Parathyroid adenoma (tissue), 2 donors: ENCODE measurements around the gene IPCEF1.

Experiments used
- H2AFZ ChIP-seq: fragments of 300-600 bp; sonication (generic); one replicate; pipeline ENCODE4 v1.7.0; 2017; ENCODE audit warnings: antibody characterized with exemption, mild to moderate bottlenecking
- H3K27ac ChIP-seq: fragments of 300-600 bp; sonication (generic); one replicate; pipeline ENCODE4 v1.7.0; 2017
- H3K27me3 ChIP-seq: fragments of 300-600 bp; sonication (generic); one replicate; pipeline ENCODE4 v1.7.0; 2017; ENCODE audit warnings: low read length; ENCODE audit not compliant: control insufficient read depth, insufficient read depth
- H3K36me3 ChIP-seq: fragments of 300-600 bp; sonication (generic); one replicate; pipeline ENCODE4 v1.7.0; 2017; ENCODE audit warnings: low read length; ENCODE audit not compliant: control insufficient read depth, insufficient read depth
- H3K4me1 ChIP-seq: fragments of 300-600 bp; sonication (generic); one replicate; pipeline ENCODE4 v1.7.0; 2017; ENCODE audit warnings: control low read depth
- H3K4me2 ChIP-seq: fragments of 300-600 bp; sonication (generic); one replicate; pipeline ENCODE4 v1.7.0; 2017; ENCODE audit warnings: low read length
- H3K4me3 ChIP-seq: fragments of 300-600 bp; sonication (generic); one replicate; pipeline ENCODE4 v1.7.0; 2017; ENCODE audit warnings: low read depth, low read length
- H3K79me2 ChIP-seq: fragments of 300-600 bp; sonication (generic); one replicate; pipeline ENCODE4 v1.7.0; 2017; ENCODE audit warnings: control low read depth
- H3K9ac ChIP-seq: fragments of 300-600 bp; sonication (generic); one replicate; pipeline ENCODE4 v1.7.0; 2017; ENCODE audit warnings: mild to moderate bottlenecking
- H3K9me3 ChIP-seq: fragments of 300-600 bp; sonication (generic); one replicate; pipeline ENCODE4 v1.7.0; 2017; ENCODE audit warnings: low read length; ENCODE audit not compliant: control insufficient read depth
- CTCF ChIP-seq: fragments of 300-600 bp; sonication (generic); IDR thresholded peaks from one replicate; pipeline ENCODE4 v1.7.0; 2017; ENCODE audit warnings: antibody characterized with exemption, mild to moderate bottlenecking
- donor health status: primary hyperparathyroidism.

Gene IPCEF1

GRCh38 chr6:154122195-154122925 lies 234.2 kb downstream of the IPCEF1 start:
- H3K79me2 ChIP-seq, result no peaks in the 10 kb centered on the region
- no peak for TF ChIP-seq CTCF
- H3K4me1 ChIP-seq, result no peaks in the 10 kb centered on the region
- no peak overlapping the region for H3K27ac ChIP-seq
- no peak overlapping the region for H2AFZ ChIP-seq
- no peak overlapping the region for H3K4me2 ChIP-seq
- no peak overlapping the region for H3K9ac ChIP-seq
- H3K9me3 ChIP-seq, result no peaks in the 10 kb centered on the region
- no peaks in the 10 kb centered on the region for H3K36me3 ChIP-seq
- no peaks in the 10 kb centered on the region for H3K27me3 ChIP-seq
- no peak overlapping the region for H3K4me3 ChIP-seq

GRCh38 chr6:154117485-154117884 lies 239.1 kb downstream of the IPCEF1 start:
- Histone ChIP-seq H3K4me3 (no peak overlapping the region), H3K27me3 (no peaks in the 10 kb centered on the region), H3K27ac (no peak overlapping the region), H3K4me1 (no peaks in the 10 kb centered on the region), H3K4me2 (no peak overlapping the region), H3K9me3 (no peaks in the 10 kb centered on the region), H3K9ac (no peak overlapping the region), H2AFZ (no peak overlapping the region), H3K79me2 (no peaks in the 10 kb centered on the region), H3K36me3 (no peaks in the 10 kb centered on the region)
- TF ChIP-seq CTCF, result no peak

- H3K27ac ChIP-seq, result no peak overlapping the region
- H3K36me3 ChIP-seq, result no peaks in the 10 kb centered on the region
- H3K9ac ChIP-seq, result no peak overlapping the region
- no peaks in the 10 kb centered on the region for H3K9me3 ChIP-seq
- H3K79me2 ChIP-seq, result no peaks in the 10 kb centered on the region
- no peaks in the 10 kb centered on the region for H3K27me3 ChIP-seq
- no peak overlapping the region for H3K4me3 ChIP-seq
- no peaks in the 10 kb centered on the region for H3K4me1 ChIP-seq
- no peak overlapping the region for H2AFZ ChIP-seq
- TF ChIP-seq CTCF, result no peak
- H3K4me2 ChIP-seq, result no peak overlapping the region
These were observed 243.2 kb downstream of the IPCEF1 start for GRCh38 chr6:154113392-154113791.

- Histone ChIP-seq H3K27ac (no peak overlapping the region), H3K4me2 (no peak overlapping the region), H3K4me3 (no peak overlapping the region), H3K27me3 (no peaks in the 10 kb centered on the region), H3K79me2 (no peaks in the 10 kb centered on the region), H2AFZ (no peak overlapping the region), H3K9ac (no peak overlapping the region), H3K36me3 (no peaks in the 10 kb centered on the region), H3K4me1 (no peaks in the 10 kb centered on the region), H3K9me3 (no peaks in the 10 kb centered on the region)
- TF ChIP-seq CTCF, result no peak
These were observed 244.3 kb downstream of the IPCEF1 start for GRCh38 chr6:154112181-154112809.

- Histone ChIP-seq H3K9me3 (no peaks in the 10 kb centered on the region), H3K4me3 (no peak overlapping the region), H3K4me2 (no peak overlapping the region), H3K27ac (no peak overlapping the region), H2AFZ (no peak overlapping the region), H3K36me3 (no peaks in the 10 kb centered on the region), H3K79me2 (no peaks in the 10 kb centered on the region), H3K9ac (no peak overlapping the region), H3K27me3 (no peaks in the 10 kb centered on the region), H3K4me1 (no peaks in the 10 kb centered on the region)
- TF ChIP-seq CTCF, result no peak
These were observed 245.6 kb downstream of the IPCEF1 start for GRCh38 chr6:154111025-154111424.
